Epithelial cell of esophagus (primary cell): ENCODE results near the gene SNRPA.
A peak's percentile ranks its signal among the peaks of the same experiment; 100 is the strongest.
"Not testable (repeated sequence)": the region's sequence is repeated elsewhere in the genome, so short reads cannot be mapped to it uniquely, and the experiment has no call there.

ENCODE experiments used
- DNase-seq: peaks from one replicate; pipeline ENCODE4 v3.0.0; 2010; ENCODE audit warnings: low read depth
- H3K4me3 ChIP-seq: 2 replicates; pipeline ENCODE4 v1.5.1; 2011; ENCODE audit warnings: mild to moderate bottlenecking, low read length, control low read depth
- TF ChIP-seq, protein P1 (sequence below): IDR thresholded peaks from 2 replicates; pipeline ENCODE4 v1.5.1; 2011; ENCODE audit warnings: low read depth, mild to moderate bottlenecking, low read length, control low read depth, inconsistent platforms; ENCODE audit not compliant: insufficient read depth; ENCODE audit errors: missing control alignments

SNRPA gene

DNA sequence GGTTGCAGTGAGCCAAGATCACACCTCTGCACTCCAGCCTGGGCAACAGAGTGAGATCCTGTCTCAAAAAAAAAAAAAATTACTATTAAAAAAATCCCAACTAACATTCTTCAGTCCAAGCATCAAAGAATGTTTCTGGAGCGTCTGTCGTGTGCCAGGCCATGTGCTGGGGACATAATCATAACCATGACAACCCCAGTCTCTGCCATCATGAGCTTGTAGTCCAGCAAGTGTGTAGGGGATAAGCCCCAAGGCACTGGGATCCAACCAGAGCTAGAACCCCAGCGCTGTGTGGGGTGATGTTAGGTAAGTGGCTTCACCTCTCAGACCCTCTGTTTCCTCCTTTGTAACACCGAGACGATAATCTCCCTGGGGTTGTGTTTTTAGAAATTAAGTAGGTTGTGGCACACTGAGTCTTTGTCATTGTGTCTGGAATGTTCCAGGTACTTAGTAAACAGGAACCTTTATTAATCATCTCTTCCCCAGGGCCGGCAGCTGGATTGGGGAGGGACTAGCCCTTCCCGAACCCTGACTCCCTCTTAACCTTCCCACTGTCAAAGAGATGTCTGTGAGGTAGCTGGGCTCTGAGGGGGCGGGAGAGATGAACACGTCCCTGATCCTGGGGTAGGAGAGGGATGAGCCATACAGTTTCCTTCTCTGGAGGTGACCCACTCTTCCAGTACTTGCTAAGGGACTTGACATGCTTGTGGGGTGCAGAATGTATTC is 28.9 kb upstream of the SNRPA start:
- peak; percentile 82 for DNase-seq
- TF ChIP-seq, protein P1, sequence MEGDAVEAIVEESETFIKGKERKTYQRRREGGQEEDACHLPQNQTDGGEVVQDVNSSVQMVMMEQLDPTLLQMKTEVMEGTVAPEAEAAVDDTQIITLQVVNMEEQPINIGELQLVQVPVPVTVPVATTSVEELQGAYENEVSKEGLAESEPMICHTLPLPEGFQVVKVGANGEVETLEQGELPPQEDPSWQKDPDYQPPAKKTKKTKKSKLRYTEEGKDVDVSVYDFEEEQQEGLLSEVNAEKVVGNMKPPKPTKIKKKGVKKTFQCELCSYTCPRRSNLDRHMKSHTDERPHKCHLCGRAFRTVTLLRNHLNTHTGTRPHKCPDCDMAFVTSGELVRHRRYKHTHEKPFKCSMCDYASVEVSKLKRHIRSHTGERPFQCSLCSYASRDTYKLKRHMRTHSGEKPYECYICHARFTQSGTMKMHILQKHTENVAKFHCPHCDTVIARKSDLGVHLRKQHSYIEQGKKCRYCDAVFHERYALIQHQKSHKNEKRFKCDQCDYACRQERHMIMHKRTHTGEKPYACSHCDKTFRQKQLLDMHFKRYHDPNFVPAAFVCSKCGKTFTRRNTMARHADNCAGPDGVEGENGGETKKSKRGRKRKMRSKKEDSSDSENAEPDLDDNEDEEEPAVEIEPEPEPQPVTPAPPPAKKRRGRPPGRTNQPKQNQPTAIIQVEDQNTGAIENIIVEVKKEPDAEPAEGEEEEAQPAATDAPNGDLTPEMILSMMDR, result no peak

DNA sequence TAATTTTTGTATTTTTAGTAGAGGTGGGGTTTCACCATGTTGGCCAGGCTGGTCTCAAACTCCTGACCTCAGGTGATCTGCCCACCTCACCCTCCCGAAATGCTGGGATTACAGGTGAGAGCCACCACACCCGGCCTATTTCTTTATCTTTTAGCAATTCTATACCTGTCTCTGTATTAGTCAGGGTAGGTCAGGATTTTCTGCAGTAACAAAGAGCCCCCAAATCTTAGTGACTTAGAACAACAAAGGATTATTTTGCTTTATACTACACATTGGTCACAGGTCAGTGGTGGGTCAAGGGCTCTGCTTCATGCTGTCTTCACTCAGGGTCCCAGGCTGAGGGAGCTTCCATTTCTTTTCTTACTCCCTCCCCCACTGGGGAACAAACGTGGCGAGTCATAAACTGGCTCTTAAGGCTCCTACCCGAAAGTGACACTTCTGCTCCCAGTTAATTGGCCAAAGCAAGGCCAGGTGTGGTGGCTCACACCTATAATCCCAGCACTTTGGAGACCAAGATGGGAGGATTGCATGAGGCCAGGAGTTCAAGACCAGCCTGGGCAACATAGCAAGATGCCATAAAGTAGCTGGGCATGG is 27.2 kb upstream of the SNRPA start:
- TF ChIP-seq, protein P1, result no peak
- DNase-seq, result no peak
- no peak overlapping the region for H3K4me3 ChIP-seq

More for the DNA sequence above, 28.9 kb upstream of the SNRPA start:
- H3K4me3 ChIP-seq, result peak overlapping the region; percentile 99

DNA sequence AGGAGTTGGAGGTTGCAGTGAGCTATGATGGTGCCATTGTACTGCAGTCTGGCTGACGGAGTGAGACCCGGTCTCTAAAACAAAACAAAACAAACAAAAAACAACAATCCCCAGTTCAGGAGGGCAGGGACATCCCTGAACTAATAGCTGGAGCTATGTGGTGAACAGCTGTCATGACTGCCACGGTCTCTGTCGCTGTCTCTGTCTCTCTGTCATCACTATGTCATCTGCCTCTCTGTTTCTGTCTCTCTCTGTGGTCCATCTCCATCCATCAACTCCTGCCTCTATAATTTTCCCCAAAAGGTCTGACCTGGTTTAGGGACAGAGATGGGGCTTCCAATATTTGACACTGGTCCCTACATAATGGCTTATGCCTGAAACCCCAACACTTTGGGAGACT is 26.7 kb upstream of the SNRPA start:
- TF ChIP-seq, protein P1, result no peak
- no peak for DNase-seq
- no peak overlapping the region for H3K4me3 ChIP-seq

- no peak for DNase-seq
- no peak overlapping the region for H3K4me3 ChIP-seq
- TF ChIP-seq, protein P1, result no peak
Measured at GRCh38 chr19:40724855-40725254, 26.1 kb upstream of the SNRPA start.

DNA sequence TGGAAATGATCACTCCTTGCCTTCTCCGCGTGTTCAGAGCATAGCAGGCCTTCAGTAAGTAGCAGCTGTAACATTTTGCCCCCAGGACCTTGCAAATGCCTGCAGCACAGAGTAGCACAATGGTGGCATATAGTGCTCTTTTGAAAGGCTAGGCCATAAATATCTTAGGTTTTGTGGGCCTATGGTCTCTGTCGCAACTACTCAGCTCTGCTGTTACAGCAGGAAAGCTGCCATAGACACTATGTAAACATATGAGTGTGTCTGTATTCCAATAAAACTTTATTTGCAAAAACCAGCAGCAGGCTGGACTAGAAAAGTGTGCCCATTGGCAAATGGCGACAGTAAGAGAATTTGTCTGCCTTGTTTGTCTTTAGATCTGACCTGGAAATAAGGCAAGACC is 24.7 kb upstream of the SNRPA start:
- TF ChIP-seq, protein P1, result no peak
- DNase-seq, result no peak

GRCh38 chr19:40730065-40730464 is 20.9 kb upstream of the SNRPA start:
- not testable (repeated sequence) for H3K4me3 ChIP-seq, DNase-seq

More for the DNA sequence above, 24.7 kb upstream of the SNRPA start:
- no peak overlapping the region for H3K4me3 ChIP-seq

DNA sequence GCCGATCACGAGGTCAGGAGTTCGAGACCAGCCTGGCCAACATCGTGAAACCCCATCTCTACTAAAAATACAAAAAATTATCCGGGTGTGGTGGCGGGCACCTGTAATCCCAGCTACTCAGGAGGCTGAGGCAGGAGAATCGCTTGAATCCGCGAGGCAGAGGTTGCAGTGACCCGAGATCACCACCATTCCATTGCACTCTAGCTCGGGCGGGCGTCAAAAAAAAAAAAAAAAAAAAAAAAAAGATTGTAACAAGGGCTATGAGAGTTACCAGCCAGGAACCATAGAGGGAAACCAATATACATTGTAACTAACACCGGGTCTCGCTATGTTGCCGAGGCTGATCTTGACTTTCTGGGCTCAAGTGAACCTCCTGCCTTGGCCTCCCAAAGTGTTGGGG is 18.7 kb upstream of the SNRPA start:
- not testable (repeated sequence) for H3K4me3 ChIP-seq

GRCh38 chr19:40733149-40733548 is 17.9 kb upstream of the SNRPA start:
- TF ChIP-seq, protein P1, result no peak
- DNase-seq, result no peak

More for the DNA sequence above, 18.7 kb upstream of the SNRPA start:
- DNase-seq, result not testable (repeated sequence)

More at GRCh38 chr19:40733149-40733548, 17.9 kb upstream of the SNRPA start:
- H3K4me3 ChIP-seq, result no peak overlapping the region
